Neuronal stem cell (in vitro differentiated cells): ENCODE data around the gene RTEL1.
"Not testable (repeated sequence)": the region's sequence is repeated elsewhere in the genome, so short reads cannot be mapped to it uniquely, and the experiment has no call there.

Experiments used
- DNase-seq: peaks from one replicate; pipeline ENCODE4 v3.0.0-alpha.2; 2013; ENCODE audit warnings: low spot score
- H2AFZ ChIP-seq: one replicate; pipeline ENCODE4 v1.6.1; 2013; ENCODE audit warnings: mild to moderate bottlenecking, low read length, inconsistent platforms
- H2AK5ac ChIP-seq: 2 replicates; pipeline ENCODE4 v1.6.1; 2013; ENCODE audit warnings: low read depth, mild to moderate bottlenecking, inconsistent platforms, low read length, moderate library complexity, mixed read lengths
- H2BK120ac ChIP-seq: 2 replicates; pipeline ENCODE4 v1.6.1; 2013; ENCODE audit warnings: low read depth, mild to moderate bottlenecking, inconsistent platforms, low read length, moderate library complexity, mixed read lengths
- H2BK12ac ChIP-seq: one replicate; pipeline ENCODE4 v1.6.1; 2013; ENCODE audit warnings: low read length, inconsistent platforms
- H2BK15ac ChIP-seq: 2 replicates; pipeline ENCODE4 v1.6.1; 2013; ENCODE audit warnings: mild to moderate bottlenecking, low read length, inconsistent platforms, mixed read lengths
- H2BK5ac ChIP-seq: one replicate; pipeline ENCODE4 v1.6.1; 2013; ENCODE audit warnings: inconsistent platforms, mild to moderate bottlenecking, low read length, moderate library complexity
- H3K14ac ChIP-seq: one replicate; pipeline ENCODE4 v1.6.1; 2013; ENCODE audit warnings: low read length, inconsistent platforms
- H3K18ac ChIP-seq: 2 replicates; pipeline ENCODE4 v1.6.1; 2013; ENCODE audit warnings: low read length, inconsistent platforms
- H3K23ac ChIP-seq: 2 replicates; pipeline ENCODE4 v1.6.1; 2013; ENCODE audit warnings: low read depth, mild to moderate bottlenecking, mixed read lengths, low read length, inconsistent platforms; ENCODE audit not compliant: poor library complexity
- H3K27ac ChIP-seq: replicated peaks from 3 replicates; pipeline ENCODE4 v1.5.1; 2013; ENCODE audit warnings: low read length, inconsistent platforms
- H3K27me3 ChIP-seq, 3 experiments: 2 replicates each; pipeline ENCODE4 v1.6.1; 2013; ENCODE audit warnings: low read length in 3 of 3, mild to moderate bottlenecking in 2 of 3, inconsistent platforms in 1 of 3, low read depth in 1 of 3, mixed read lengths in 1 of 3, moderate library complexity in 1 of 3; ENCODE audit not compliant: control insufficient read depth in 3 of 3, insufficient read depth in 3 of 3
- H3K36me3 ChIP-seq, 2 donors: replicated peaks in 1 of 2; 2 replicates each; pipeline ENCODE4 v1.6.1; 2013; ENCODE audit warnings: low read length in 2 of 2; ENCODE audit not compliant: control insufficient read depth in 2 of 2, insufficient read depth in 2 of 2
- H3K4ac ChIP-seq: 2 replicates; pipeline ENCODE4 v1.6.1; 2013; ENCODE audit warnings: inconsistent platforms, mild to moderate bottlenecking, low read length, moderate library complexity
- H3K4me1 ChIP-seq, 2 donors: 1 replicate in 1 of 2; 2 replicates in 1 of 2; pipeline ENCODE4 v1.6.1; 2013; ENCODE audit warnings: low read length in 2 of 2, low read depth in 1 of 2; ENCODE audit not compliant: control insufficient read depth in 2 of 2, insufficient read depth in 1 of 2
- H3K4me2 ChIP-seq: one replicate; pipeline ENCODE4 v1.6.1; 2013; ENCODE audit warnings: mild to moderate bottlenecking, low read length, inconsistent platforms; ENCODE audit not compliant: insufficient read depth, poor library complexity, severe bottlenecking
- H3K4me3 ChIP-seq, 2 donors: 2 replicates each; pipeline ENCODE4 v1.5.1; 2013; ENCODE audit warnings: low read length in 2 of 2, mild to moderate bottlenecking in 2 of 2, inconsistent platforms in 1 of 2, moderate library complexity in 1 of 2
- H3K79me1 ChIP-seq: one replicate; pipeline ENCODE4 v1.6.1; 2013; ENCODE audit warnings: low read depth, mild to moderate bottlenecking, inconsistent platforms, low read length, moderate library complexity
- H3K9ac ChIP-seq: one replicate; pipeline ENCODE4 v1.6.1; 2013; ENCODE audit warnings: mild to moderate bottlenecking, low read depth, low read length, inconsistent platforms; ENCODE audit not compliant: poor library complexity
- H3K9me3 ChIP-seq, 2 donors: replicated peaks in 1 of 2; 2 replicates each; pipeline versions ENCODE3 to v1.6.1; 2013; ENCODE audit warnings: low read length in 2 of 2, mild to moderate bottlenecking in 2 of 2, inconsistent platforms in 1 of 2, low read depth in 1 of 2, mixed read lengths in 1 of 2, moderate library complexity in 1 of 2; ENCODE audit not compliant: control insufficient read depth in 2 of 2, insufficient read depth in 1 of 2
- H4K8ac ChIP-seq: one replicate; pipeline ENCODE4 v1.6.1; 2013; ENCODE audit warnings: low read depth, mild to moderate bottlenecking, inconsistent platforms, low read length, moderate library complexity
- H4K91ac ChIP-seq: one replicate; pipeline ENCODE4 v1.6.1; 2013; ENCODE audit warnings: low read length, low read depth, mild to moderate bottlenecking, inconsistent platforms; ENCODE audit not compliant: poor library complexity
- WGBS, 2 donors: extraction: QIAGEN DNeasy Blood & Tissue Kit; methylation state at CpG; one replicate each; pipeline ENCODE4 v1.1.7; 2013; ENCODE audit warnings: missing lambda C conversion rate in 2 of 2, mixed read lengths in 1 of 2; ENCODE audit not compliant: insufficient read length in 2 of 2, insufficient replicate concordance in 1 of 2; ENCODE audit errors: extremely low coverage in 2 of 2; 5-methylcytosine and 5-hydroxymethylcytosine counted together

RTEL1 gene

GRCh38 chr20:63718996-63719395, 60.9 kb downstream of the RTEL1 start:
- Histone ChIP-seq H3K14ac (no peak overlapping the region), H3K27ac (no peak overlapping the region), H4K91ac (no peak overlapping the region), H2BK5ac (no peak overlapping the region), H2BK120ac (no peak overlapping the region), H3K4me2 (no peak overlapping the region), H2AK5ac (no peak overlapping the region), H3K36me3 (peaks cover 14 to 71% of the 10 kb centered on the region in 2 donors), H3K18ac (no peak overlapping the region), H2BK12ac (no peak overlapping the region), H3K4me1 (no peaks in the 10 kb centered on the region), H3K9ac (no peak overlapping the region), H4K8ac (no peak overlapping the region), H2BK15ac (no peak overlapping the region), H3K9me3 (peaks cover 2 to 38% of the 10 kb centered on the region in 2 donors), H3K4me3 (no peak overlapping the region), H3K27me3 (no peaks in the 10 kb centered on the region), H3K4ac (no peak overlapping the region), H3K79me1 (peaks cover 4% of the 10 kb centered on the region), H2AFZ (no peak overlapping the region), H3K23ac (no peak overlapping the region)
- no peak for DNase-seq
- WGBS, 2 donors, result no CpG with 5 or more reads among the region's 2 CpGs

- H2BK12ac ChIP-seq, H3K14ac ChIP-seq, H3K4ac ChIP-seq, H2AK5ac ChIP-seq, H3K79me1 ChIP-seq, DNase-seq, H2BK5ac ChIP-seq, H3K27me3 ChIP-seq, H4K91ac ChIP-seq, H3K18ac ChIP-seq, H2AFZ ChIP-seq, H2BK15ac ChIP-seq, H3K4me3 ChIP-seq, H3K4me2 ChIP-seq, H3K23ac ChIP-seq, H4K8ac ChIP-seq, H3K9ac ChIP-seq, H2BK120ac ChIP-seq, H3K27ac ChIP-seq, H3K4me1 ChIP-seq: not testable (repeated sequence)
- WGBS, 2 donors, result no CpG with 5 or more reads among the region's 2 CpGs
- peaks cover 0 to 32% of the 10 kb centered on the region in 2 donors for H3K9me3 ChIP-seq
- peaks cover 8 to 52% of the 10 kb centered on the region in 2 donors for H3K36me3 ChIP-seq
Measured at GRCh38 chr20:63722967-63723622, 65.0 kb downstream of the RTEL1 start.

GRCh38 chr20:63730189-63730733, 72.1 kb downstream of the RTEL1 start:
- H3K27ac ChIP-seq, H2BK5ac ChIP-seq, H3K9ac ChIP-seq, H4K8ac ChIP-seq, DNase-seq, H2AFZ ChIP-seq, H3K4me1 ChIP-seq, H2BK120ac ChIP-seq, H3K14ac ChIP-seq, H3K4ac ChIP-seq, H3K27me3 ChIP-seq, H3K23ac ChIP-seq, H3K4me2 ChIP-seq, H2AK5ac ChIP-seq, H2BK12ac ChIP-seq, H3K18ac ChIP-seq, H4K91ac ChIP-seq, H2BK15ac ChIP-seq, H3K4me3 ChIP-seq: not testable (repeated sequence)
- peaks cover 3 to 12% of the 10 kb centered on the region in 2 donors for H3K9me3 ChIP-seq
- WGBS, 2 donors, result no CpG with 5 or more reads among the region's 18 CpGs
- H3K36me3 ChIP-seq, result peaks cover 30 to 56% of the 10 kb centered on the region in 2 donors
- peaks cover 24% of the 10 kb centered on the region for H3K79me1 ChIP-seq

GRCh38 chr20:63731410-63731809, 73.3 kb downstream of the RTEL1 start:
- Histone ChIP-seq H3K4me3 (no peak overlapping the region), H3K4ac (no peak overlapping the region), H3K27ac (no peak overlapping the region), H4K8ac (peak overlapping the region; percentile 23), H3K4me2 (no peak overlapping the region), H3K14ac (no peak overlapping the region), H3K36me3 (peaks cover 37 to 64% of the 10 kb centered on the region in 2 donors), H3K27me3 (no peaks in the 10 kb centered on the region), H4K91ac (no peak overlapping the region), H3K4me1 (peaks cover 0 to 1% of the 10 kb centered on the region in 2 donors), H2BK5ac (no peak overlapping the region), H2BK120ac (no peak overlapping the region), H3K9me3 (peaks cover 3 to 5% of the 10 kb centered on the region in 2 donors), H2AK5ac (no peak overlapping the region), H3K79me1 (peaks cover 24% of the 10 kb centered on the region), H3K23ac (no peak overlapping the region), H2BK15ac (no peak overlapping the region), H3K18ac (no peak overlapping the region), H2AFZ (no peak overlapping the region), H3K9ac (peak overlapping the region; percentile 30), H2BK12ac (peak overlapping the region; percentile 8)
- no peak for DNase-seq
- no CpG with 5 or more reads among the region's 5 CpGs for WGBS, 2 donors
